ENCODE results near the gene ETHE1. TPM values are rescaled to one million over a fixed set of nuclear protein-coding genes. Genes with fewer than 3 reads are reported as not detected.

ETHE1 gene
- total and polyA plus RNA-seq, 4 donors, result 30.4 to 45.1 (median 34.5) TPM

GRCh38 chr19:43476606-43477005 lies 50.4 kb downstream of the ETHE1 start:
- H3K27ac ChIP-seq (ENCODE audit: low read depth in 1 of 2, low read length in 2 of 2), result no peak overlapping the region
- no peaks in the 10 kb centered on the region for H3K27me3 ChIP-seq (ENCODE audit: control insufficient read depth in 4 of 4, insufficient read depth in 4 of 4, low read length in 3 of 4)
- H3K4me3 ChIP-seq (ENCODE audit: low read depth in 1 of 3, low read length in 3 of 3), result no peak overlapping the region
- H3K36me3 ChIP-seq (ENCODE audit: control insufficient read depth in 4 of 4, insufficient read depth in 3 of 4, low read depth in 1 of 4, low read length in 3 of 4), result peaks cover 0 to 21% (median 8%) of the 10 kb centered on the region in 4 donors
- no peaks in the 10 kb centered on the region for H3K9me3 ChIP-seq (ENCODE audit: control insufficient read depth in 4 of 4, low read length in 3 of 4)
- DNase-seq (ENCODE audit: low spot score), result no peak
- TF ChIP-seq NR2F2 (IDR thresholded peaks at IDR 0.05), result peak; percentile 51
- TF ChIP-seq ZBTB33 (IDR thresholded peaks at IDR 0.05), result no peak
- TF ChIP-seq ATF3 (IDR thresholded peaks at IDR 0.05), result no peak
- TF ChIP-seq TAF1 (conservative IDR thresholded peaks at IDR 0.05), result no peak
- no peak for TF ChIP-seq FOXA2 (IDR thresholded peaks at IDR 0.05)
- TF ChIP-seq, protein P1, sequence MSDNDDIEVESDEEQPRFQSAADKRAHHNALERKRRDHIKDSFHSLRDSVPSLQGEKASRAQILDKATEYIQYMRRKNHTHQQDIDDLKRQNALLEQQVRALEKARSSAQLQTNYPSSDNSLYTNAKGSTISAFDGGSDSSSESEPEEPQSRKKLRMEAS (IDR thresholded peaks at IDR 0.05), result no peak
- H3K9ac ChIP-seq (ENCODE audit: low read depth in 1 of 2, low read length in 2 of 2), result no peak overlapping the region
- peaks cover 0 to 4% (median 2%) of the 10 kb centered on the region in 4 donors for H3K4me1 ChIP-seq (ENCODE audit: control insufficient read depth in 4 of 4, insufficient read depth in 4 of 4, low read length in 3 of 4)

- H3K27me3 ChIP-seq (ENCODE audit: control insufficient read depth in 4 of 4, insufficient read depth in 4 of 4, low read length in 3 of 4), result no peaks in the 10 kb centered on the region
- H3K4me1 ChIP-seq (ENCODE audit: control insufficient read depth in 4 of 4, insufficient read depth in 4 of 4, low read length in 3 of 4), result peaks cover 0 to 4% (median 2%) of the 10 kb centered on the region in 4 donors
- H3K9me3 ChIP-seq (ENCODE audit: control insufficient read depth in 4 of 4, low read length in 3 of 4), result no peaks in the 10 kb centered on the region
- peak overlapping the region; percentile 48 to 59 for H3K9ac ChIP-seq (ENCODE audit: low read depth in 1 of 2, low read length in 2 of 2)
- peak overlapping the region in 2 of 3 donors; percentile 2 to 16 for H3K4me3 ChIP-seq (ENCODE audit: low read depth in 1 of 3, low read length in 3 of 3)
- peak overlapping the region; percentile 65 to 80 for H3K27ac ChIP-seq (ENCODE audit: low read depth in 1 of 2, low read length in 2 of 2)
- 16% methylated on average over 46 of the region's 46 CpGs for WGBS
- H3K36me3 ChIP-seq (ENCODE audit: control insufficient read depth in 4 of 4, insufficient read depth in 3 of 4, low read depth in 1 of 4, low read length in 3 of 4), result peaks cover 0 to 12% (median 8%) of the 10 kb centered on the region in 4 donors
- peak; percentile 94 for DNase-seq (ENCODE audit: low spot score)
- peak in 1 of 2 donors; percentile 21 for TF ChIP-seq HNF4A (conservative IDR thresholded peaks at IDR 0.05)
- TF ChIP-seq, protein P2, sequence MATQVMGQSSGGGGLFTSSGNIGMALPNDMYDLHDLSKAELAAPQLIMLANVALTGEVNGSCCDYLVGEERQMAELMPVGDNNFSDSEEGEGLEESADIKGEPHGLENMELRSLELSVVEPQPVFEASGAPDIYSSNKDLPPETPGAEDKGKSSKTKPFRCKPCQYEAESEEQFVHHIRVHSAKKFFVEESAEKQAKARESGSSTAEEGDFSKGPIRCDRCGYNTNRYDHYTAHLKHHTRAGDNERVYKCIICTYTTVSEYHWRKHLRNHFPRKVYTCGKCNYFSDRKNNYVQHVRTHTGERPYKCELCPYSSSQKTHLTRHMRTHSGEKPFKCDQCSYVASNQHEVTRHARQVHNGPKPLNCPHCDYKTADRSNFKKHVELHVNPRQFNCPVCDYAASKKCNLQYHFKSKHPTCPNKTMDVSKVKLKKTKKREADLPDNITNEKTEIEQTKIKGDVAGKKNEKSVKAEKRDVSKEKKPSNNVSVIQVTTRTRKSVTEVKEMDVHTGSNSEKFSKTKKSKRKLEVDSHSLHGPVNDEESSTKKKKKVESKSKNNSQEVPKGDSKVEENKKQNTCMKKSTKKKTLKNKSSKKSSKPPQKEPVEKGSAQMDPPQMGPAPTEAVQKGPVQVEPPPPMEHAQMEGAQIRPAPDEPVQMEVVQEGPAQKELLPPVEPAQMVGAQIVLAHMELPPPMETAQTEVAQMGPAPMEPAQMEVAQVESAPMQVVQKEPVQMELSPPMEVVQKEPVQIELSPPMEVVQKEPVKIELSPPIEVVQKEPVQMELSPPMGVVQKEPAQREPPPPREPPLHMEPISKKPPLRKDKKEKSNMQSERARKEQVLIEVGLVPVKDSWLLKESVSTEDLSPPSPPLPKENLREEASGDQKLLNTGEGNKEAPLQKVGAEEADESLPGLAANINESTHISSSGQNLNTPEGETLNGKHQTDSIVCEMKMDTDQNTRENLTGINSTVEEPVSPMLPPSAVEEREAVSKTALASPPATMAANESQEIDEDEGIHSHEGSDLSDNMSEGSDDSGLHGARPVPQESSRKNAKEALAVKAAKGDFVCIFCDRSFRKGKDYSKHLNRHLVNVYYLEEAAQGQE (IDR thresholded peaks at IDR 0.05), result peak; percentile 47
- TF ChIP-seq RAD21 (IDR thresholded peaks at IDR 0.05), result peak; percentile 16 to 30
- TF ChIP-seq YY1 (IDR thresholded peaks at IDR 0.05), result peak; percentile 65
- TF ChIP-seq ATF3 (IDR thresholded peaks at IDR 0.05), result no peak
- TF ChIP-seq GABPA (IDR thresholded peaks at IDR 0.05 in 1 of 2, conservative IDR thresholded peaks at IDR 0.05 in 1 of 2), result peak in 1 of 2 donors; percentile 25
- TF ChIP-seq, protein P1 (IDR thresholded peaks at IDR 0.05), result peak; percentile 61
- TF ChIP-seq RXRA (IDR thresholded peaks at IDR 0.05), result peak in 1 of 2 donors; percentile 20
- TF ChIP-seq JUND (IDR thresholded peaks at IDR 0.05), result peak in 1 of 2 donors; percentile 49
- no peak for TF ChIP-seq HNF4G (IDR thresholded peaks at IDR 0.05)
- peak; percentile 66 for TF ChIP-seq NR2F2 (IDR thresholded peaks at IDR 0.05)
- no peak for TF ChIP-seq TAF1 (conservative IDR thresholded peaks at IDR 0.05)
- TF ChIP-seq ZBTB33 (IDR thresholded peaks at IDR 0.05), result peak; percentile 87
- peak; percentile 99 to 100 for TF ChIP-seq EGR1 (IDR thresholded peaks at IDR 0.05; ENCODE audit: low read depth in 2 of 2)
- no peak for TF ChIP-seq FOXA2 (IDR thresholded peaks at IDR 0.05)
- no peak for TF ChIP-seq FOXA1 (IDR thresholded peaks at IDR 0.05)
- TF ChIP-seq CTCF (IDR thresholded peaks at IDR 0.05; ENCODE audit: low read depth, low read length, missing input control), result no peak
- TF ChIP-seq SP1 (IDR thresholded peaks at IDR 0.05), result peak; percentile 78
Observed at GRCh38 chr19:43474986-43475705, 51.9 kb downstream of the ETHE1 start.

Data from liver (tissue), 9 donors.